Measurements from ENCODE around the gene CLCN3. TPM values are rescaled to one million over a fixed set of nuclear protein-coding genes. Genes with fewer than 3 reads are reported as not detected.

CLCN3 gene
- total and polyA plus RNA-seq, 9 of the 15 experiments (the other 6 are each of a cell fraction or from before 2014, with no cell fraction given), result 12.7 to 60.6 (median 38.5) TPM

DNA sequence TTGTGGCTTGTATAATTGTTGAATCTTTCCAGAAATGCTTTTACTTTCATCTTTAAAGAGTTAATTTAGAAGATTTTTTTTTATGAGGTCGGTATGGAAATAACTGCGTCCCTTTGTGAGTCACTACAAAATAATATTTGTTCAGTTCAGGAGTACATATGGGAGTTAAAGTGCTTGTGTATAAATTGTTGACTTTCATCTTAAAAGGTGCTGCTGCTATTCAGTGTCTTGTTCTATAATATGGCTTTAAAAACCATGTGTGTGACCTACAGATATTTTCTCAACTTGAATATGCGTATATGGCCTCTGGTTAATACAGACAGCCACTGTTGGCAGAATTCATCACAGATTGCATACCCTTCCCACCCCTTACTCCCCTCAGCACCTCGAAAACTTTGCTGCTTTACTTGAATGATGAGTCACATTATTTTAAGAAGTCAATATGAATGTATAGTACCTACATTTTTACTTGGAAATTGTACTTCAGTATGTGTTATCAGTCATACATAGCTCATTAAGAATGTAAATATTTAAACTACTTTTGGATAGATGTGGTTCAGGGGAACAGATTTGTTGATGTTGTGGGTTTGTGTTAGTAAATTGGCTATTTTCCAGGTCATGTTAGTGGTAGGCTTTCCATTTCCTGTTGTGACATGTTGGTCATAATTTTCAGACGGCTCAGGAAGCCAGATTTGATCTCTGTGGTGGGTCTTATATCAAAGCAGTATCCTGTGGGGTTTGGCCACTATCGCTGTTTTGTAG is 1.5 kb downstream of the CLCN3 start (continued):
- TF ChIP-seq KDM4B (IDR thresholded peaks at IDR 0.05; ENCODE audit: borderline replicate concordance in 2 of 2, low read depth in 1 of 2) (no peak), ILK (tag; IDR thresholded peaks at IDR 0.05; ENCODE audit: borderline replicate concordance, low read depth) (no peak), SIN3B (IDR thresholded peaks at IDR 0.05; ENCODE audit: low read depth) (no peak), DPF2 (IDR thresholded peaks at IDR 0.05) (peak; percentile 74), ETV6 (IDR thresholded peaks at IDR 0.05; ENCODE audit: borderline replicate concordance in 1 of 2, low read depth in 2 of 2, low read length in 1 of 2) (no peak), ETV6 (CRISPR knock-in tag; IDR thresholded peaks at IDR 0.05; ENCODE audit: borderline replicate concordance) (no peak), LCOR (CRISPR knock-in tag; IDR thresholded peaks at IDR 0.05) (no peak), MAFG (tag; conservative IDR thresholded peaks at IDR 0.05) (0 out of 2 replicates have a peak, but pooled peaks have one; percentile 26), SAP30 (IDR thresholded peaks at IDR 0.05; ENCODE audit: borderline replicate concordance, insufficient read depth, low read depth, low read length, poor library complexity, severe bottlenecking) (no peak), GTF2E2 (tag; IDR thresholded peaks at IDR 0.05) (no peak), FOXA3 (CRISPR knock-in tag; conservative IDR thresholded peaks at IDR 0.05 in 1 of 2, IDR thresholded peaks at IDR 0.05 in 1 of 2) (peak in 1 of 2 experiments; percentile 76; a peak in 2 of 4 replicates), ZNF12 (CRISPR knock-in tag; IDR thresholded peaks at IDR 0.05) (no peak), RAD51 (IDR thresholded peaks at IDR 0.05; ENCODE audit: borderline replicate concordance, low read depth) (no peak; the same call in 1 of the 2 replicates), ILF3 (IDR thresholded peaks at IDR 0.05; ENCODE audit: borderline replicate concordance) (no peak), POLR2AphosphoS5 (IDR thresholded peaks at IDR 0.05; ENCODE audit: control insufficient read depth, insufficient read depth, low read depth, low read length) (no peak), HDAC1 (IDR thresholded peaks at IDR 0.05) (peak in 1 of 2 experiments; percentile 82; a peak in 1 of 4 replicates), EGR1 (conservative IDR thresholded peaks at IDR 0.05) (no peak), ZSCAN29 (IDR thresholded peaks at IDR 0.05) (no peak), ZNF561 (CRISPR knock-in tag; conservative IDR thresholded peaks at IDR 0.05) (no peak)
- TF ChIP-seq, protein P1, sequence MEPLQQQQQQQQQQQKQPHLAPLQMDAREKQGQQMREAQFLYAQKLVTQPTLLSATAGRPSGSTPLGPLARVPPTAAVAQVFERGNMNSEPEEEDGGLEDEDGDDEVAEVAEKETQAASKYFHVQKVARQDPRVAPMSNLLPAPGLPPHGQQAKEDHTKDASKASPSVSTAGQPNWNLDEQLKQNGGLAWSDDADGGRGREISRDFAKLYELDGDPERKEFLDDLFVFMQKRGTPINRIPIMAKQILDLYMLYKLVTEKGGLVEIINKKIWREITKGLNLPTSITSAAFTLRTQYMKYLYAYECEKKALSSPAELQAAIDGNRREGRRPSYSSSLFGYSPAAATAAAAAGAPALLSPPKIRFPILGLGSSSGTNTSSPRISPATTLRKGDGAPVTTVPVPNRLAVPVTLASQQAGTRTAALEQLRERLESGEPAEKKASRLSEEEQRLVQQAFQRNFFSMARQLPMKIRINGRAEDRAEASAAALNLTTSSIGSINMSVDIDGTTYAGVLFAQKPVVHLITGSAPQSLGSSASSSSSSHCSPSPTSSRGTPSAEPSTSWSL (CRISPR knock-in tag; IDR thresholded peaks at IDR 0.05; ENCODE audit: borderline replicate concordance), result no peak
- TF ChIP-seq, protein P2, sequence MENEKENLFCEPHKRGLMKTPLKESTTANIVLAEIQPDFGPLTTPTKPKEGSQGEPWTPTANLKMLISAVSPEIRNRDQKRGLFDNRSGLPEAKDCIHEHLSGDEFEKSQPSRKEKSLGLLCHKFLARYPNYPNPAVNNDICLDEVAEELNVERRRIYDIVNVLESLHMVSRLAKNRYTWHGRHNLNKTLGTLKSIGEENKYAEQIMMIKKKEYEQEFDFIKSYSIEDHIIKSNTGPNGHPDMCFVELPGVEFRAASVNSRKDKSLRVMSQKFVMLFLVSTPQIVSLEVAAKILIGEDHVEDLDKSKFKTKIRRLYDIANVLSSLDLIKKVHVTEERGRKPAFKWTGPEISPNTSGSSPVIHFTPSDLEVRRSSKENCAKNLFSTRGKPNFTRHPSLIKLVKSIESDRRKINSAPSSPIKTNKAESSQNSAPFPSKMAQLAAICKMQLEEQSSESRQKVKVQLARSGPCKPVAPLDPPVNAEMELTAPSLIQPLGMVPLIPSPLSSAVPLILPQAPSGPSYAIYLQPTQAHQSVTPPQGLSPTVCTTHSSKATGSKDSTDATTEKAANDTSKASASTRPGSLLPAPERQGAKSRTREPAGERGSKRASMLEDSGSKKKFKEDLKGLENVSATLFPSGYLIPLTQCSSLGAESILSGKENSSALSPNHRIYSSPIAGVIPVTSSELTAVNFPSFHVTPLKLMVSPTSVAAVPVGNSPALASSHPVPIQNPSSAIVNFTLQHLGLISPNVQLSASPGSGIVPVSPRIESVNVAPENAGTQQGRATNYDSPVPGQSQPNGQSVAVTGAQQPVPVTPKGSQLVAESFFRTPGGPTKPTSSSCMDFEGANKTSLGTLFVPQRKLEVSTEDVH (IDR thresholded peaks at IDR 0.05; ENCODE audit: low read depth, partially characterized antibody), result no peak
- TF ChIP-seq, protein P3, sequence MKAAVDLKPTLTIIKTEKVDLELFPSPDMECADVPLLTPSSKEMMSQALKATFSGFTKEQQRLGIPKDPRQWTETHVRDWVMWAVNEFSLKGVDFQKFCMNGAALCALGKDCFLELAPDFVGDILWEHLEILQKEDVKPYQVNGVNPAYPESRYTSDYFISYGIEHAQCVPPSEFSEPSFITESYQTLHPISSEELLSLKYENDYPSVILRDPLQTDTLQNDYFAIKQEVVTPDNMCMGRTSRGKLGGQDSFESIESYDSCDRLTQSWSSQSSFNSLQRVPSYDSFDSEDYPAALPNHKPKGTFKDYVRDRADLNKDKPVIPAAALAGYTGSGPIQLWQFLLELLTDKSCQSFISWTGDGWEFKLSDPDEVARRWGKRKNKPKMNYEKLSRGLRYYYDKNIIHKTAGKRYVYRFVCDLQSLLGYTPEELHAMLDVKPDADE (conservative IDR thresholded peaks at IDR 0.05; ENCODE audit: control insufficient read depth, low read depth, low read length), result no peak

All from K562 (cell line).